Right cardiac atrium (tissue), 5 donors: ENCODE results near the gene FGFBP2. TPM values are rescaled to one million over a fixed set of nuclear protein-coding genes. Genes with fewer than 3 reads are reported as not detected.

Source experiments
- ATAC-seq, 2 donors: fragments of 200-7000 bp; cut with Tn5 transposase; one replicate each; pipeline versions ENCODE4 v1.8.0 to v1.9.1; 2020; ENCODE audit warnings: moderate library complexity in 2 of 2, mild to moderate bottlenecking in 1 of 2
- DNase-seq, 3 donors: peaks; one replicate each; pipeline ENCODE4 v3.0.0-alpha.2; 2020
- H3K27ac ChIP-seq: one replicate; pipeline ENCODE4 v1.5.1; 2013; ENCODE audit warnings: mild to moderate bottlenecking, low read length, control low read depth, moderate library complexity
- H3K27me3 ChIP-seq: one replicate; pipeline ENCODE4 v1.6.1; 2013; ENCODE audit not compliant: control insufficient read depth, insufficient read depth
- H3K4me1 ChIP-seq: one replicate; pipeline ENCODE4 v1.6.1; 2013; ENCODE audit warnings: low read length; ENCODE audit not compliant: control insufficient read depth, insufficient read depth
- H3K4me3 ChIP-seq: one replicate; pipeline ENCODE4 v1.5.1; 2013; ENCODE audit warnings: low read length, control low read depth
- H3K9me3 ChIP-seq: one replicate; pipeline ENCODE4 v1.6.1; 2013; ENCODE audit warnings: low read length; ENCODE audit not compliant: control insufficient read depth
- WGBS: extraction: QIAGEN DNeasy Blood & Tissue Kit; methylation state at CpG from one replicate; pipeline ENCODE4 v1.1.7; 2013; 5-methylcytosine and 5-hydroxymethylcytosine counted together
- intact Hi-C, 4 donors: fragments of 100-400 bp; cut with DNase I; formaldehyde crosslinking; loops; one replicate each; pipeline versions ENCODE4 v1.11.0 to v1.14.0; 2022 to 2023
- polyA plus RNA-seq: library from polyadenylated mRNA; stranded (reverse); fragments of 200-250 nt; gene quantifications from one replicate; pipeline ENCODE4 v1.2.3, GENCODE V29; 2013
- total RNA-seq, 4 donors: library from RNA; stranded (reverse); fragmentation: NEBNext Ultra II Directional; extraction: Animal tissue kit (Norgen Biotek cat#: 25700); gene quantifications; one replicate each; pipeline ENCODE4 v1.2.1, GENCODE V29; 2021
- donor health status: healthy with polysubstance abuse.
- donor health status: DM: no; HTN: yes; CAD: no.
- donor health status: DM: no; HTN: no; CAD: no.
- donor health status: DM: no; HTN: yes; CAD: no; lungs with severe emphysema.
- donor health status: DM: yes; HTN: yes; CAD: no.

Gene FGFBP2
- total and polyA plus RNA-seq, 5 donors: 4.0 to 20.7 (median 6.3) TPM

DNA sequence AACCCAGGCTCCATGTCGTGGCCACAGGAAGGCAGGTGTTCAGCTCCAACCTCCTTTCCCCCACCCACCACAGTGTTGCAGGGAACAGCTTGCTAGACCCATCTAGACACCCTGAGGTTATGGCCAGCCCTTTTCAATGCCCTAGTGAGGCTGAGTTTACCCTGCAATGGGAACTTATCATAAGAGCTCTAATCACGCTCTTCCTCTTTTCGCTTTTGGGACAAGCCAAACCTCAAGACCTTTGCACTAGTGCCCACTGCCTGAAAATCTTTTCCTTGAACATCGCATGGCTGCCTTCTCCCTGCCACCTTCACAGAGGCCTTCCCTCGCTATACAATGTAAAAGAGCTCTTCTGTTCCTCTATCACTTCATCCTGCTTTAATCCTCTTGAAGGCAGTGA is 2.4 kb upstream of the FGFBP2 start:
- intact Hi-C loops: loop anchor here in 1 of 4 donors (5.0 kb wide), 1 partner anchor 37 kb away; no protein-coding TSS in a partner anchor
- H3K27me3 ChIP-seq: no peaks in the 10 kb centered on the region
- no peak overlapping the region for H3K4me3 ChIP-seq
- no peak for ATAC-seq
- H3K9me3 ChIP-seq: no peaks in the 10 kb centered on the region
- no peaks in the 10 kb centered on the region for H3K4me1 ChIP-seq
- H3K27ac ChIP-seq: no peak overlapping the region
- DNase-seq: no peak
- WGBS: 83% methylated on average over 5 of the region's 5 CpGs

DNA sequence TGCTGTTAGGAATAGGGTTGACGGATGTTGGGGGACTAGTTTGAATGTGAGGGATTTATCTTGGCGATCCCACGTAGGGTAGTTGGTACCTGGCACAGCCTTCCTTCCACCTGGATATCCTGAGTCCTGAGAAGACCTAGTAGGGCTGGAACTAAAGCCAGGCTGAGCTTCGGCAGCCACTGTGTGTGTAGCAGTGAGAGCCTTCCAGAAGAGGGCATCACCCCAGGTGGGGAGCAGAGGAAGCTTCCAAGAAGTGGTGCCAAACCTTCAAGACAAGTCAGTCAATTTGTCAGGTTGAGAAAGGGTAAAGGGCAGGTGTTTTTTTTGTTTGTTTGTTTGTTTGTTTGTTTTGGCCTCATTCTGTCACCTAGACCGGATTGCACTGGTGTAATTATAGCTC is 1.2 kb upstream of the FGFBP2 start:
- H3K4me1 ChIP-seq: no peaks in the 10 kb centered on the region
- H3K9me3 ChIP-seq: no peaks in the 10 kb centered on the region
- H3K4me3 ChIP-seq: no peak overlapping the region
- H3K27me3 ChIP-seq: no peaks in the 10 kb centered on the region
- DNase-seq (no peak), ATAC-seq (no peak)
- no peak overlapping the region for H3K27ac ChIP-seq
- intact Hi-C loops: loop anchor here in 2 of 4 donors (5.0 kb wide), 2 partner anchors 33 to 38 kb away; no protein-coding TSS in a partner anchor
- 77% methylated on average over 5 of the region's 5 CpGs for WGBS

DNA sequence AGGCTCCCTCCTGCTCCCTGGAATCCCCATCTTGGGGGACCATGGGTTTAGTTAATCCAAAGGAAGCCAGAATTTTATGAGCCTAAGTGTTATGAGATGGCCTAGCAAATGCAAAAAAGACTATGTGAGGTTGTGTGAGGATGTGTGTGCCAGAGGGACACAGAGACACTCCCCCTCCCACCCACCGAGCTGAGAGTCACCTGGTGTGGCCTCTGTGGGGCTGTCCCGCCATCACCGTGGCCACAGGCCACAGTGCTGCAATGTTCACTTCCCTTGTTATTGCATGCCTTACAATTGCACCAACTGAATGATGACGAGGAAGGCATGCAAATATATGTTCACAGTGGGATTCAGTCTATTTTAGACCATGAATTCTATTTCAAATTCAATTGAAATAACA is 601 bp upstream of the FGFBP2 start:
- H3K4me3 ChIP-seq: no peak overlapping the region
- H3K4me1 ChIP-seq: no peaks in the 10 kb centered on the region
- DNase-seq: no peak
- WGBS: 55% methylated on average over 4 of the region's 4 CpGs
- intact Hi-C loops: loop anchor here in 2 of 4 donors (5.0 kb wide), 2 partner anchors 34 to 39 kb away; no protein-coding TSS in a partner anchor
- H3K27me3 ChIP-seq: no peaks in the 10 kb centered on the region
- no peaks in the 10 kb centered on the region for H3K9me3 ChIP-seq
- peak; percentile 24 to 25 for ATAC-seq
- H3K27ac ChIP-seq: no peak overlapping the region

DNA sequence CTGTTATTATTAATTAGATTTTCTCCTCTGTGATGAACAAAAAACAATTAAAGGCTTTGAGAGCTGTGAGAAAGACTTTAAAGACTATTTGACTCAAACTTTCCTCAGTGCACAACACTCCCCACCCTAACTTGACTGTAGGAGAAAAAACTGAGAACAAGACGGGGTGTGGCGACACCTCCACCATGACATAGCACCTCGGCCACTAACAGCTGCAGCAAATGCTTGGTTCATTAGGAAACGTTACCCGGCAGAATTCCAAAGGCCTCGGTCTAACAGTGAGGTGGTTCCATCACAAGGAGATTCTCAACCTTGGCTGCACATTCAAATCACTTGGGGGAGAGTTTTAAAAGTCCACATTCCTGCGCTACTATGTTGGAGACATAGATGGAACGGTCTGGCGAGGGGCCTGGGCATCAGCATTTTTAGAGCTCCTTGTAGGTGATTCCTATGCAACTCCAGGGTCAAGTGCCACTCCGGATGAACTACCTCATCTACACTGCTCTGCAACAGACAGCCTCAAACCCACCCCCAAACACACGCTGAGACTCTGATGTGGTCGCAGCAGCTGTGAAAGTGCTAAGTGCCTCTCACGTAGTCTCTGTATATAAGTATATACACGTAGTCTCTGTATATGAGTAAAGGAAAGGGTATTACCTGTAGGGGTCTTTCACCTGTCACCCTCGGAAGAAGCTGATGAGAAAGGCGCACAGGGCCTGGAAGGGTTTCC is 1.0 kb downstream of the FGFBP2 start:
- no peaks in the 10 kb centered on the region for H3K4me1 ChIP-seq
- DNase-seq (no peak), ATAC-seq (peak; percentile 14 to 16)
- intact Hi-C loops: loop anchor here in 2 of 4 donors (5.0 kb wide), 2 partner anchors 35 to 40 kb away; no protein-coding TSS in a partner anchor
- 80% methylated on average over 16 of the region's 16 CpGs for WGBS
- H3K27ac ChIP-seq: no peak overlapping the region
- no peaks in the 10 kb centered on the region for H3K9me3 ChIP-seq
- no peak overlapping the region for H3K4me3 ChIP-seq
- no peaks in the 10 kb centered on the region for H3K27me3 ChIP-seq

DNA sequence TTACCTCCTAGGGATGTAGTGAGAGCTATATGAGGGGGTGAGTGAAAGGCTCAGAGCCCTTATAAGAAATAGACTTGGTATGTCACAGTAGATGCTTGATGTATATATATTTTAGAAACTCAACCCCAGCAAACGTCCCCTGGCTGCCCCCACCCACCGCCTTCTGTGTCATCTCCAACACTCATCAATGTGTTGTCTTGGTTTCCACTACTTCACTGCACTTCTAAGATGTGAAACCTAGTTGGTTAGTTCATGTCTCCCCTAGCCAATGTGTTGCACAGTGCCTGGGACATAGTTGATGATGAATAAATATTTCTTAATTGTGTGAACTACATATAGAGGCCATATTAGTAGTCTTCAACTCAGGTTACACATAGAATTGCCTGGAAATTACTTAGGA is 4.4 kb downstream of the FGFBP2 start:
- Histone ChIP-seq H3K27ac (no peak overlapping the region), H3K4me1 (no peaks in the 10 kb centered on the region), H3K9me3 (no peaks in the 10 kb centered on the region), H3K4me3 (no peak overlapping the region), H3K27me3 (no peaks in the 10 kb centered on the region)
- intact Hi-C loops: loop anchor here in 3 of 4 donors (5.0 to 10.0 kb wide), 5 partner anchors 74 to 484 kb away; no protein-coding TSS in a partner anchor
- 92% methylated on average over 2 of the region's 2 CpGs for WGBS
- ATAC-seq (no peak), DNase-seq (no peak)

DNA sequence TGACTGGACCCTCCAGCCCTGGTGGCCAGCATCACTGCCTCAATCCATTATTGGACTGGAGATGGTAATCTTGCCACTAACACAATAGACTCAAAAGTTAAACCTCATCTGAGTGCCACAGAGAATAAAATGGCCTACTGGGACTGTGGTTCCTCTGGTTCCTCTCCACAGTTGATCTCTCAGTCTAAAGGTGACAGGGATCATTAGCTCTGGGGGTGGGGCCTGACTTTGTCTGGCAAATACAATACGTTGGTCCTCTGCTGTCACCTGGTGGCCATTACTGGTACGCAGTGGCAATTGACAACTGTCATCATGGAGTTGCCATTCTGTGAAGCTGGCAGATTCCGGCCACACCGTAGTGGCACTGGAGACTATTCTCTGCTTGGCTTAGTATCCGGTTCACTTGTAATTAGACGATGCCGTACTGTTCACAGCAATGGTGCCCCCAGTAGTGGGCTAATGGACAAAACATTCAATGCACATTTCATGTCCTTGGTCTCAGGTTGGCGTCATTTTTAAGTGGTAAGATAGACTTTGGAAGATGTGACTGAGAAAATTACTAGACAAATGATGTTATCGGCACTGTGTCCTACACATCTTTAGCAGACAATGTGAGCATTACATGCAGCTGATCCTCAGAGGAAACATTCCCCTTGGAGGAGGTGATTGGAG is 6.7 kb downstream of the FGFBP2 start:
- Histone ChIP-seq H3K4me1 (no peaks in the 10 kb centered on the region), H3K27me3 (no peaks in the 10 kb centered on the region), H3K9me3 (no peaks in the 10 kb centered on the region), H3K4me3 (no peak overlapping the region), H3K27ac (no peak overlapping the region)
- intact Hi-C loops: loop anchor here (2.0 to 10.0 kb wide), 7 partner anchors 72 to 482 kb away; no protein-coding TSS in a partner anchor
- ATAC-seq (peak; percentile 90 to 91), DNase-seq (peak; percentile 81 to 92 (median 82))
- WGBS: 47% methylated on average over 9 of the region's 9 CpGs

DNA sequence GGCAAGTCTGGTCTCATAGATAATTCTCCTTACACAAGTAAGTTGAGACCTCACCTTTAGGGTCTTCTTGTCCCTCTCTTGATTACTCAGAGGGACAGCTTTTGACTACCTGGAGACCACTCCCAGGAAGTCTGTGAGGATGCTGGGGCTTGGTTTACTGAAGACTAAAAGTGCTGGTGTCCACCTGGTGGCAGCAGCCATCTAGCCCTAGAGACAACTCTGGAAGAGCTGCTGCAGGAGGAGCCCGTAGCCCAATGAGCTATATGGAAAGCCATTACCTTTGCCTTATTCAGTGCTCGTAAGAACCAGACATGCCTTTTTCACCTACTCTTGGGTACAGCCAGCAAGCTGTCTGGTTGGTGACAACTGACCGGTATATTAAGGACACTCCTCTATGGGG is 7.3 kb downstream of the FGFBP2 start:
- intact Hi-C loops: loop anchor here (2.0 to 10.0 kb wide), 7 partner anchors 71 to 481 kb away; no protein-coding TSS in a partner anchor
- H3K4me3 ChIP-seq: no peak overlapping the region
- H3K27ac ChIP-seq: no peak overlapping the region
- ATAC-seq (peak; percentile 11 to 21), DNase-seq (no peak)
- no peaks in the 10 kb centered on the region for H3K9me3 ChIP-seq
- 85% methylated on average over 3 of the region's 3 CpGs for WGBS
- H3K4me1 ChIP-seq: no peaks in the 10 kb centered on the region
- no peaks in the 10 kb centered on the region for H3K27me3 ChIP-seq

DNA sequence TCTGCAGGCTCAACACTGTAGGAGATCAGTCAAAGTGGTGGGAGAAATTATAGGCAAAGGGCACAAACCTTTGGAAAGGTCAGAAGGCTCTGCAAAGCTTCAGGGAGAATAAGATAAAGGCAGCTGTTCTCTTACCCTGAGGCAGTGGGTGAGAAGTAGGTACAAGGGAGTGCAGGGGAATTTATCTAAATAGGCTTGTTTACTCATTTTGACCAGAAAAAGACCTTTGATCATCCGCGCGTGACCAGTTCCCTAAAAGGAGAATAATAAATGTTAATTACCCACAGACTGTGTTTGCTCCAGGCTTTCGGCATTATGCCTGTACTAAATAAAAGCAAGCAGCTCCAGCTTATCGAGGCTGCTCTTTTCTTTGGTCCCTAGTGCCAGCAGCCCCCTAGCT is 9.3 kb downstream of the FGFBP2 start:
- no peaks in the 10 kb centered on the region for H3K27me3 ChIP-seq
- no peak for DNase-seq
- H3K4me3 ChIP-seq: no peak overlapping the region
- 95% methylated on average over 5 of the region's 5 CpGs for WGBS
- no peak for ATAC-seq
- H3K27ac ChIP-seq: no peak overlapping the region
- H3K9me3 ChIP-seq: no peaks in the 10 kb centered on the region
- intact Hi-C loops: loop anchor here in 3 of 4 donors (10.0 kb wide), 3 partner anchors 69 to 479 kb away; no protein-coding TSS in a partner anchor
- H3K4me1 ChIP-seq: no peaks in the 10 kb centered on the region

DNA sequence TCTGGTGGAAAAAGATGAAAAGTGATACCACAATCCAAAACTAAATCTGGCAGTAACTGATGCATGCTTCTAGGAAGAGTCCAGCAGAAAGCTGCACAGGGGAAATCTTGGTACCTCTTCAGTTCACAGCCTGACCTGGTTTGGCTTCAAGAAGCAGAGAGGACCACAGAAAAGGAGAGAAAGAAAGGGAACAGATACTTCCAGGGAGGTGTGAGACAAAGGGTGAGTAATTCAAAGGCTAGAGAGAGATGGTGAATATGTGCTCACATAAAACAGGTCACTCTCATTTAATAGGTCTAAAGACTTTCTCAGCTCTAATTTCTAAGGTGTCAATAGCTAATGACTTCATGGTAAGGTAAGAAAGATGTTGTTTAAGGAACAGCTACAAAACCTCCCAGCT is 11.2 kb downstream of the FGFBP2 start:
- intact Hi-C loops: loop anchor here in 3 of 4 donors (10.0 kb wide), 3 partner anchors 67 to 477 kb away; no protein-coding TSS in a partner anchor
- no peaks in the 10 kb centered on the region for H3K4me1 ChIP-seq
- no peak for DNase-seq
- H3K27me3 ChIP-seq: no peaks in the 10 kb centered on the region
- ATAC-seq: no peak
- no peak overlapping the region for H3K27ac ChIP-seq
- no peaks in the 10 kb centered on the region for H3K9me3 ChIP-seq
- H3K4me3 ChIP-seq: no peak overlapping the region

DNA sequence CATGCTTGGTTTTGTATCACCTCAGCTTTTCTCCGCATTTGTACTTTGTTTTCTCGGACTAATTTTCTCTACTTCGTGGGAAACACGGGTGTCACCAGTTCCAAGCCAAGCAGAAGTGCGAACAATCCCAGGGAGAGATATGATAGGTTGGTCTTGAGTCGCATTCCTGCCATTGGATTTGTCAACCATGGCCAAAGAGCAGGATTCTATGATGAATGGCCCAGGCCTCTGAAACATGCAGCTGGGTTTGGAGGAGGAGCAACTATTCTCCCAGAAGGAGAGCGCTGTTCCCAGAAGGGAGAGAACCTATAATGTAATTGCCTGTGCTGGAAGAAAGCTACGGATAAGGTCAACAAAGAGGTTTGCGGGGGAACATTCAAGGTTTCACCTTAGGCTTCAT is 14.1 kb downstream of the FGFBP2 start:
- Histone ChIP-seq H3K27me3 (no peaks in the 10 kb centered on the region), H3K9me3 (no peaks in the 10 kb centered on the region)
- no peak for DNase-seq

DNA sequence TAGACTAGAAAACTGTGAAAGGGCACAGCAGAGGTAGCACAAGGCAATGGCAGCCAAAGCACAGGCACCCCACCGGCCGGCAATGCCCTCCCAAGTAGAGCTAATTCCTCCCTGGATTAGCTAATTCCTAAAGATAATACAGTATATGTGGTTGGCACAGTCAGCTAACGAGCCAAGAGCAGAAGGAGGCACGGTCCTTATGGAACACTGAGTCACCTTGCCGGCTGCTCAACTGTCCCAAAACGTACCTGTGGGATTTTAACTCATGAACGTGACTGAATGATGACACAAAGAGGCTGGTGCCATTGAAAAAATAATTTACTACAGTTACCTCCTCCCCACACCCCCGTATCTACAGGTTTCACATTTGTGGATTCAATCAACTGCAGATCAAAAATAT is 15.3 kb downstream of the FGFBP2 start:
- DNase-seq: no peak
- Histone ChIP-seq H3K27me3 (no peaks in the 10 kb centered on the region), H3K9me3 (no peaks in the 10 kb centered on the region), H3K4me1 (no peaks in the 10 kb centered on the region), H3K4me3 (no peak overlapping the region), H3K27ac (no peak overlapping the region)
- WGBS: 88% methylated on average over 8 of the region's 8 CpGs
- no peak for ATAC-seq
- intact Hi-C loops: no loop called here

More for the DNA sequence above, 14.1 kb downstream of the FGFBP2 start:
- Histone ChIP-seq H3K4me3 (no peak overlapping the region), H3K4me1 (no peaks in the 10 kb centered on the region), H3K27ac (no peak overlapping the region)
- WGBS: 87% methylated on average over 9 of the region's 9 CpGs
- no peak for ATAC-seq
- intact Hi-C loops: no loop called here
